HG03521 (cell line): ENCODE results near the gene CD244.
"Not testable (repeated sequence)": the region's sequence is repeated elsewhere in the genome, so short reads cannot be mapped to it uniquely, and the experiment has no call there.

Source experiments
- ATAC-seq: cut with Tn5 transposase; IDR thresholded peaks from one replicate; pipeline ENCODE4 v1.9.1; 2021; ENCODE audit warnings: mild to moderate bottlenecking, moderate library complexity; ENCODE audit not compliant: unreplicated experiment

CD244 gene, protein sequence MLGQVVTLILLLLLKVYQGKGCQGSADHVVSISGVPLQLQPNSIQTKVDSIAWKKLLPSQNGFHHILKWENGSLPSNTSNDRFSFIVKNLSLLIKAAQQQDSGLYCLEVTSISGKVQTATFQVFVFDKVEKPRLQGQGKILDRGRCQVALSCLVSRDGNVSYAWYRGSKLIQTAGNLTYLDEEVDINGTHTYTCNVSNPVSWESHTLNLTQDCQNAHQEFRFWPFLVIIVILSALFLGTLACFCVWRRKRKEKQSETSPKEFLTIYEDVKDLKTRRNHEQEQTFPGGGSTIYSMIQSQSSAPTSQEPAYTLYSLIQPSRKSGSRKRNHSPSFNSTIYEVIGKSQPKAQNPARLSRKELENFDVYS

DNA sequence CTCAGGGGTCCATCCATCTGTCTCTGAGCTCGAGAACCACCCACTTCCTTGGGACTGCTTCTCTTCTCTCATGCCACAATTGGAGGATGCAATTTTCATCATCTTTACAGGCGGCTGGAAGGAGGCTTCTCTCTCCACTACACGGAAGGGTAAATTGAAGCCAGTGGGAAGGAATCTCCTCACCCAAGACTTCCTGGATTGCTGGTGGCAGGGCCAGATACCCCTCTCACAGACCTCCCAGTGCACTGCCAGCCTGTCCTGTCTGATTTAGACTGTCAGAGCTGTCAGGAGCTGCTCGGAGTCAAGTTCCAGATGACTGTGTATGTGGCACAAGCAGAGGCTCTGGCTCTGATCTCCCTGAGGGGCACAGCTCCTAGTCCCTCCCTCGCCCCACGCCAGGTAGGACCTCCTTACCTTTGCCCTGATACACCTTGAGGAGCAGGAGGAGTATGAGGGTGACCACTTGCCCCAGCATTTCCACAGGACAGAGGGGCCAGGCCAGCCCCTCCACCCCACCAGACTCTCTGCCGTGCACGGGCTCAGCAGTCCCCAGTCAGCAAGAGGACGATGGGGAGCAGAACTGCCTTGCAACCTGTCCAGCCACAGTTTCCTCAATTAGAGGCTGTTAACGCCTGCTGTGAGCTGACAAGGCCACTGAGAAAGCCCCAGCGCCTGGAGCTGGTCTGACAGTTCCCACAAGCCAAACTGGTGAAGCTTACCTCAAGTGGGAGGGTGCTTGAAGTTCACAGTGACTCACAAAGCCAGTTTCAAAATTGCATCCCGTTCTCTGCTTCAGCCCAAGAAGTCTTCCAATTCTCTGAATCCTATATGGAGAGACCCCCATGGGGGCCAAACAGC, at the start of gene CD244:
TSS of gene CD244 (minus strand) at position 685 of the 858 bp plus-strand sequence. CDS start at position 475, 210 bp downstream.
- no peak for ATAC-seq

DNA sequence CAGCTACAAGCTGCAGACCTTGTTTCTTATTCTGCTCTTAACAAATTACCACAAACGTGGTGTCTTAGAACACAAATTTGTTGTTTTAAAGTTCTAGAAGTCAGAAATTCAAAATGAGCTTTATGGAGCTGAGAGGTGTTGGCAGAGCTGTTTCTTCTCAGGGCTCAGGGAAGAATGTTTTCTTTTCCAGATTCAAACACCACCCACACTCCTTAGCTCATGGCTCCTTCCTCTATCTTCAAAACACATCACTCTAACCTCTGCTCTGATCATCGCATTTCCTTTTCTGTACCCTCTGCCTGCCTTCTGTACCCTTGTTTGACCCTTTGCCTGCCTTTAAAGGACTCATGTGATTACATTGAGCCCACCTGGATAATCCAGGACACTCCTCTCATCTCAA, 49.2 kb upstream of the CD244 start:
- ATAC-seq, result no peak

DNA sequence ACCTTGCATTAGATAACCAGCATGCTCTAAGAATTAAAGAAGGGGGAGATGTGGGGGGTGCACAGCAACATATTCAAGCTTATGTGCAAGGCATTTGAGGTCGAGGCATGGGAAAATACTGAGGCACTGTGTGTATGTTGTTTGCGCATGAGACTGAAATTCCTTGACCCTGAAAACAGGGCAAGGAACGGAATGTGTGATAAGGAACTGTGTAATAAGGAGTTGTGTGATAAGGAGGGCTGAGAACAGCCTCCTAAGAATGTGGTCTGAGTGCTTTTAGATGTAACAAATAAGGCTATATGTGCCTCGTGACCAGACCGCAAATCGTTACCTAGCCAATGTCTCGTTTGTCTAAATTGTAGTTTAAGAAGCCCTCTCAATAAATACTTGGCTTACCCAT, 48.8 kb upstream of the CD244 start:
- no peak for ATAC-seq

DNA sequence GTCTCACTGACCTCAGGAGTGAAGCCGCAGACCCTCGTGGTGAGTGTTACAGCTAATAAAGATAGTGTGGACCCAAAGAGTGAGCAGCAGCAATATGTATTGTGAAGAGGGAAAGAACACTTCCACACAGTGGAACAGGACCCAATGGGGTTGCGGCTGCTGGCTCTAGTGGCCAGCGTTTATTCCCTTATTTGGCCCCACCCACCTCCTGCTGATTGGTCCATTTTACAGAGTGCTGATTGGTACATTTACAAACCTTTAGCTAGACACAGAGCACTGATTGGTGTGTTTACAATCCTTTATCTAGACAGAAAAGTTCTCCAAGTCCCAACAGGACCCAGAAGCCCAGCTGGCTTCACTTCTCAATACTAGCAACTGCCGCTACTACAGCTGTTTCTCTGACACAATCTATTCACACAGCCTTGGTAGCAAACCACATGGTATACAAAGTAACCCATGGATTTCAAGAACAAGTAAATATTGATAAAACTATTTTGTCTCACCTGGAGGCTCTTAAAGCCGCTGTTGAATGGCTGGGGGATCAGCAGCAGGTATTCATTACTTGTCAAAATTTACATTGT, 47.6 kb upstream of the CD244 start:
- no peak for ATAC-seq

DNA sequence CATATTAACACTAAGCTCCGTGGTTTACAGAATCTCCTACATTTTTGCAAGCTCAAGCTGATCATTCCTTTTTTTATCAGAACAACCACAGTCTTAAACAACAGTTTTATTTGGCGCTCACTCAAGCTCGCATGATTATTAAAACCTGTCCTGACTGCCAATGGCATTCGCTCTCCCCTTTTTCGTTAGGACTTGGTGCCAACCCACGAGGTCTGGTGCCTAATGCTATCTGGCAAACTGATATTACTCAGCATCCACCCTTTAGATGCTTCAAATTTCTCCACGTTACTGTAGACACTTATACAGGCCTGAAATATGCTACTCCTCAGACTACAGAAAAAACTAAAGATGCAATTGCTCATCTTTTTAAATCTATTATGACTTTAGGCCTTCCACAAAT, 45.3 kb upstream of the CD244 start:
- ATAC-seq, result no peak

DNA sequence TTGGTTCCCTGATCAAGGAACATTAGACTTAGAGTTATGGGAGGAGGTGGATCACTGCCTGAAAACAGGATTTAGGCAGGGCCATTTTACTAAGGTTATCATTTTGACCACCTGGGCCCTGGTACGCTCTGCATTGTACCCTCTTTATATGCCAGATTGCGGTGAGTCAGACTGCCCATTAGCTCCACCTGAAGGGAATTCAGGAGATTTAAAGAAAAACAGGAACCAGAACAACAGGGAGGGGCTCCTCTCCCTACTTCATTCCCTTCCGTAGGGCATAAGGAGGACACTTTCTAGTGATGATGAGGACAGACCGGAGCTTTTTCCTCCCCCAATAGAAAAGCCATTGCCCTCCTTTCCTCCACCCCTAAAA, 42.9 kb upstream of the CD244 start:
- no peak for ATAC-seq

DNA sequence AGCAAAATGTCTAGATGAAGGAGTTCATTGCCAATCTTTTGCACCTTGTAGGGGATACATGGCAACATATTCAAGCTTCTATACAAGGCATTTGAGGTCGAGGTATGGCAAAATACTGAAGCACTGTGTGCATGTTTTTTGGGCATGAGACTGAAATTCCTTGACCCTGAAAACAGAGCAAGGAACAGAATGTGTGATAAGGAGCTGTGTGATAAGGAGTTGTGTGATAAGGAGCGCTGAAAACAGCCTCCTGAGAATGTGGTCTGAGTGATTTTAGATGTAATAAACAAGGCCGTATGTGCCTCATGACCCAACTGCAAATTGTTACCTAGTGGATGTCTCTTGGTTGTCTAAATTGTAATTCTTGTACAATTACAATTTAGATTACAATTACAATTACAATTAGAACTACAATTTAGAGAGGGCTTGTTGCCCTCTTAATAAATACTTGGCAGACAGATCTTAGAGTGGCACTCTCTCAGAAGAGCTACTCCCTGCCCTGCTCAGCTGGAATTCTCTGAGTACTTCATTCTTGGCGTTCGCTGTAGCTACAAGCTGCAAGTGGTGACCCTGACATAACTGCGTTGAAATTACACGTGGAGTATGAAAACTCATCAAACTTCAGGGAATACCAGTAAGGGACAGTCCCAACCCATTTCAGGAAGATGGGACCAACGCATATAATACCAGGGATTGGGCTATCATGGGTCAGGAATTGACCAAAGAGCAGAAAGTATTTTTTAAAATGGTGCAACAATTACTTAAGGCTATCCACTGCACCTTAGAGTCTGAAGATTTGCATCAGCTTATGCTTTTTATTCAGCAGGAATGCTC, 42.3 kb upstream of the CD244 start:
- no peak for ATAC-seq

DNA sequence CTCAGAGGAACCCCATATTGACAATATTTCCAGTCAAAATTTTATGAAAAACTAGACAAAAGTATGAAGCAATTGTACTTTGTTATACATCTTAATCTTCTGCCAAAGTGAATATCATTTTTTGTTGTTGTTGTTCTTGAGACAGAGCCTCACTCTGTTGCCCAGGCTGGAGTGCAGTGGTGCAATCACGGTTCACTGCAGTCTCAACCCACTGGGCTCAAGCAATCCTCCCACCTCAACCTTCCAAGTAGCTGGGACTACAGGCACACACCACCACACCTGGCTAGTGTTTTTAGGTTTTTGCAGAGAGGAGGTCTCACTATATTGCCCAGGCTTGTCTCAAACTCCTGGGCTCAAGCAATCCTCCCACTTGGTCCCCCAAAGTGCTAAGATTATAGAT, 39.6 kb upstream of the CD244 start:
- not testable (repeated sequence) for ATAC-seq

DNA sequence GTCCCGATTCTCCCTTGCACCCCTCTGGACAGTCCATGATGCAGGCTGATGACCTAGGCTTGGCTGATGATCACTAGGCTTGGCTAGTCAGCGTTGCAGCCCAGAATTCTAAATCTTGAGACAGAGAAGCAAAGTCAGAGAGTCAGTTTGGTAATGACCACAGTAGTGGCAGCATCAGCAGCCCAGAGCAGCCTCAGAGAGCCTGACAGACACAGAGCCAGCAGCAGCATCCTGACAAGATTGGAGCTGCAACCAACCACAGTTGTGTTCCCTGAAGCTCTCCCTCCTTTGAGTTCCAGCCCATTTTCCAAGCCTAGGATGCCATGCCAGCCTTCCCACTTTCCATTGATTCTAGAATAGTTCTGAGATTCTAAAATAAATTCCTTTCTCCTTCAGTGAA, 39.1 kb upstream of the CD244 start:
- ATAC-seq, result no peak

DNA sequence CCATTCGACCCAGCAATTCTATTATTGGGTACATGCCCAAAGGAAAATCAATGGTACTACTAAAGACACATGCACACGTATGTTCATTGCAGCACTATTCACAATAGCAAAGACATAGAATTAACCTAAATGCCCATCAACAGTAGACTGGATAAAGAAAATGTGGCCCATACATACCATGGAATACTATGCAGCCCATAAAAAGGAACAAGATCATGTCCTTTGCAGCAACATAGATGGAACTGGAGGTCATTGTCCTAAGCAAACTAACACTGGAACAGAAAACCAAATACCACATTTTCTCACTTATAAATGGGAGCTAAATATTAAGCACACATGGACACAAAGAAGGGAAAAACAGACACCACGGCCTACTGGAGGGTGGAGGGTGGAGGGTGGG, 38.0 kb upstream of the CD244 start:
- not testable (repeated sequence) for ATAC-seq

DNA sequence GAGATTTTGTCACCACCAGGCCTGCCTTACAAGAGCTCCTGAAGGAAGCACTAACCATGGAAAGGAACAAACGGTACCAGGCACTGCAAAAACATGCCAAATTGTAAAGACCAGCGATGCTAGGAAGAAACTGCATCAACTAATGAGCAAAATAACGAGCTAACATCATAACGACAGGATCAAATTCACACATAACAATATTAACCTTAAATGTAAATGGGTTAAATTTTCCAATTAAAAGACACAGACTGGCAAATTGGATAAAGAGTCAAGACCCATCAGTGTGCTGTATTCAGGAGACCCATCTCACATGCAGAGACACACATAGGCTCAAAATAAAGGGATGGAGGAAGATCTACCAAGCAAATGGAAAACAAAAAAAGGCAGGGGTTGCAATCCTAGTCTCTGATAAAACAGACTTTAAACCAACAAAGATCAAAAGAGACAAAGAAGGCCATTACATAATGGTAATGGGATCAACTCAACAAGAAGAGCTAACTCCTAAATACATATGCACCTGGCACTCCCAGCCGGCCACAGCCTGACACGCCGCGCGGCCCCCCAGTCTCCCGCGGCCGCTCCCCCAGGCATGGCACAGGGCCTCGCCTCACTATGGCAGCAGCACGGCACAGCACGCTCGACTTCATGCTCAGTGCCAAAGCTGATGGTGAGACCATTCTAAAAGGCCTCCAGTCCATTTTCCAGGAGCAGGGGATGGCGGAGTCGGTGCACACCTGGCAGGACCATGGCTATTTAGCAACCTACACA, 31.9 kb upstream of the CD244 start:
- ATAC-seq, result not testable (repeated sequence)

DNA sequence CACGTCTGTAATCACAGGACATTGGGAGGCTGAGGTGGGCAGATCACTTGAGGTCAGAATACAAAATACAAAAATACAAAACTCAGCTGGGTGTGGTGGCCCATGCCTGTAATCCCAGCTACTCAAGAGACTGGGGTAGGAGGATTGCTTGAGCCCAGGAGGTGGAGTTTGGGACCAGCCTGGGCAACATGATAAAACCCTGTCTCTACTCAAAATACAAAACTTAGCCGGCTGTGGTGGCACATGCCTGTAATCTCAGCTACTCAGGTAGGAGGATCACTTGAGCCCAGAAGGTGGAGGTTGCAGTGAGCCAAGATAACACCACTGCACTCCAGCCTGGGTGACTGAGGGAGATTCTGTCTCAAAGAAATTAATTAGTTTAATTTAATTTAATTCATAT, 28.8 kb upstream of the CD244 start:
- ATAC-seq, result no peak

DNA sequence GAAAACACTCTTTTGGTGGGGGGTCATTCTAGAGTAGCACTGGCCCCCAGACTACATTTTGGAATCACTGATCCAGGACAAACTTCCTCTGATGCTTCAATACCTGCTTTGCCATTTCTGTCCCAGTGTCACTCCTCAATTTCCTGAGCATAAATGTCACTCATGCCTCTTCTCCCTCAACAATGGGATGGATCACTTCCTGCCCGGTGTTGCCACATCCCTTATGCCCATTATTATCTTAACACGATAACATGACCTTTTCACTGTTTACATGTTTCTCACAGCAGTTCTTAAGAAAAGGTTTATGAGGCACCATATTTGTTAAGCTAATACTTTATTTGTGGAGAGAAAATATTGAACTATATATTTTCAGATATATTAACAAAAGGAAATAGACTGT, 26.2 kb upstream of the CD244 start:
- no peak for ATAC-seq

DNA sequence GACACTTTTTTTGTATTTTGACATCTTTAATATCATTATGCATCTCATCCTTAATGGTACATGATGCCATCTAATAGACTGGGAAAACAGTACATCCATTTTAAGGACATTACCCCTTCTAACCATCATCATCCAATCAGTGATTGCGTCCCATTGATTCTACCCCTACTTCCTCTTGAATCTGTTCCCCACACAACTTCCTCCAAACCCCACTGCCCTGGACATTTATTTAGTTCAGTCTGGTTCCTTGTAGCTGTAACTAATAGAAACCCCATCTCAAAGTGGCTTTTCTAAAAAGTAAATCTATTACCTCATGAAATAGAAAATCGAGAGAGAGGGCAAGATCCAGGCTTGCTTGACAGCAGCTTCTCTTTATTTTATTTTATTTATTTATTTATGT, 24.4 kb upstream of the CD244 start:
- ATAC-seq, result no peak

DNA sequence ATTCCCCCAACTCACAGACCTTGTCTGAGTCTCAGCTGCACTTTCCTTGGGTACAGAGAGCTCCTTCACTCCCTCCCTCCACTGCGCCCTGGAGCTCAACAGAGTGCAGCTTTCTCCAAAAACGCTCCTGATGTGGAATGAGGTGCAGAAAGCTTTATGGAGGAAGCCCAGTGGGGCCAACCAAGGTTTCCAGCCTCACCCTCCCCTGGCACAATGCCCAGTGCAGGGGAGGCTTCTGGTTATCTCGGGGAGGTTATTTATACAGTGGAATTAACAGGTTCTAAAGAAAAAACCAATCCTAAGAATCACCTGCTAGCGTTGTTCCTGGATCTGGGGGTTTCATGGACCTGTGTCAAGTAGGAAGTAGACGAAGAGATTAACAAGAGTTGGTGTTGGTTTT, 22.4 kb upstream of the CD244 start, which contains the start of gene ITLN1:
TSS of gene ITLN1 (minus strand) at position 139 of the 400 bp plus-strand sequence. CDS start 303 bp downstream, outside the sequence.
- ATAC-seq, result no peak

DNA sequence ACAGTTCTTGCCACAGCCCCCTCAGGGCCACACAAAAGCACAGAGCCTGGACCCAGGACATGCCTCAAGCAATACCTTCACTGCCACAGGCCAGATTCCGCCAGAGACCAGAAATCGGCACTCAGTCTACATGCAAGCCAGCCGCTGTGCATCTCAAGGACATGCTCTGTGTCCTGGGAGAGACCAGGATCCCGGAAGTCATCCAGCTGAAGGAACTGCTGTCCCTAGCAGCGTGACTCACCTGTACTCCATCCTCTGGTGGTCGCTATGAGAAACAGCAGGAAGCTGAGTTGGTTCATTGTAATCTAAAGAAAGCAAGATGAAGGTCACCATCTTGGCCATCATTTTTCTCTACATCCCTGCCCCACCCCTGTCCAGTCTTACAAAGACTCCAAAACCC, 21.9 kb upstream of the CD244 start:
- ATAC-seq, result no peak

DNA sequence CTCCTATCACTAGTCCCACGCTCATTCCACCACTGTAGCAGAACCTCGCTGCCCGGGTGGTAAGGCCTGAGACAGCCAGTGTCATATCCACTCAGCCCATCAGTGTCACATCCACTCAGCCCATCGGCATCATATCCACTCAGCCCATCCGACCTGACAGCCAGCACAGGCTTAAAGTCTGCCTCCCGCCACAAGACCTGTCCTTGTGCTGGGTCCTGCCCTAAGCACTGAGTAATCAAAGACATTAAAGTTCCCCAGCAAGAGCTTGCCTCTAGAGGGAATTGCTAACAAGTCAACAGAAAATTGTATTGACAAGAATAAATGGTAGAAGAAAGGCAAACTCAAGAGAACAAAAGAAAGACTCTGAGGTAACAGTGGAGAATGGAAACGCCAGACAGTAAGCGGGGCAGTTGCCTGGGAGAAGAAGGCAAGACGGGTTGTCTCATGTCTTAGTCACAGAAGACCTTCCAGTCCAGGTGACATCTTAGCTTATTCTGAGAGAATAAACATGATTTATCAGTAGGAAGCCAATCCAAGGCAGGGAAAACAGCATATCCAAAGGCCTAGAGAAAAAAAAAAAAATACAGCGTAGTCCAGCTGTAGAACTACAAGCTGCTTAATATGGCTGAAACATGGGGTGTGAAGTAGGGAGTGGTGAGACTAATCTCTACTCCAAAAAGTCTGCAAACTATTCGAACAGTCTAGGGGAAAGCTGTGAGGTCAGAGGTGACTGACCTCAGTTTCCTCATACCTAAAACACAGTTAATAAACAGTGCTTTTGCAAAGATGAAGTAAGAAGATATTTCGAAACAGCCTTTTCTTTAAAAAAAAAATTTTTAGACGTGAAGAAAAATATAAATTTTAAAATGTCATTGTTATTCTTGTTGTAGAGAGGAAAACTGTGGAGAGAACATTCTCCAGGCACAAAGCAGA, 21.2 kb upstream of the CD244 start:
- ATAC-seq, result no peak

DNA sequence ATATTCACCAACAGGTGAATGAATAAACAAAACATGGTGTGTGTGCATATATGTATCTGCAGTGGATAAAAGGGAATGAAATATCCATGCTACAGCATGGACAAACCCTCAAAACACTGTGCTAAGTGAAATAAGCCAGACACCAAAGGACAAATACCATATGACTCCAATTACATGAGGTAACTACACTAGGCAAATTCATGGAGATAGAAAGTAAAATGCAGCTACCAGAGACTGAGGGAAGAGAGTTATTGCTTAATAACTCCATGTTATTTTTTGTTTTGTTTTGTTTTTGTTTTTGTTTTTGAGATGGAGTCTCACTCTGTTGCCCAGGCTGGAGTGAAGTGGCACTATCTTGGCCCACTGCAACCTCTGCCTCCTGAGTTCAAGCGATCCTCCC, 19.9 kb upstream of the CD244 start:
- no peak for ATAC-seq

DNA sequence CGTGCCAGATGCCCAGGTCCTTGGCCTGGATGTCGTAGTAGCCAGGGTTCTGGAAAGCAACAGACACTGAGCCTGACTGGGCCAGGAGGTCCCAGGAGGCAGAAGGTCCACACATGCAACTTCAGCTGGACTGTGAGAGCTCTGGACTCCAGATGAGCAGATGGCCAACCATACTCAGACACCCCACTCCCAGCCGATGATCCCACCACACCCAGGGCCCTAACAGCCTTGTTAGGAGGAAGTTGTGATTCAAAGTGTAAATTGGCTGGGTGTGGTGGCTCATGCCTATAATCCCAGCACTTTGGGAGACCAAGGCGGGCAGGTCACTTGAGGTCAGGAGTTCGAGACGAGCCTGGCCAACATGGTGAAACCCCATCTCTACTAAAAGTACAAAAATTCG, 18.6 kb upstream of the CD244 start:
- not testable (repeated sequence) for ATAC-seq
